GM18499 (cell line): ENCODE measurements around the gene TLR7.

Experiments used
- ATAC-seq: cut with Tn5 transposase; IDR thresholded peaks from one replicate; pipeline ENCODE4 v1.9.1; 2021; ENCODE audit warnings: moderate number of reproducible peaks; ENCODE audit not compliant: insufficient read depth, unreplicated experiment

TLR7 gene

DNA sequence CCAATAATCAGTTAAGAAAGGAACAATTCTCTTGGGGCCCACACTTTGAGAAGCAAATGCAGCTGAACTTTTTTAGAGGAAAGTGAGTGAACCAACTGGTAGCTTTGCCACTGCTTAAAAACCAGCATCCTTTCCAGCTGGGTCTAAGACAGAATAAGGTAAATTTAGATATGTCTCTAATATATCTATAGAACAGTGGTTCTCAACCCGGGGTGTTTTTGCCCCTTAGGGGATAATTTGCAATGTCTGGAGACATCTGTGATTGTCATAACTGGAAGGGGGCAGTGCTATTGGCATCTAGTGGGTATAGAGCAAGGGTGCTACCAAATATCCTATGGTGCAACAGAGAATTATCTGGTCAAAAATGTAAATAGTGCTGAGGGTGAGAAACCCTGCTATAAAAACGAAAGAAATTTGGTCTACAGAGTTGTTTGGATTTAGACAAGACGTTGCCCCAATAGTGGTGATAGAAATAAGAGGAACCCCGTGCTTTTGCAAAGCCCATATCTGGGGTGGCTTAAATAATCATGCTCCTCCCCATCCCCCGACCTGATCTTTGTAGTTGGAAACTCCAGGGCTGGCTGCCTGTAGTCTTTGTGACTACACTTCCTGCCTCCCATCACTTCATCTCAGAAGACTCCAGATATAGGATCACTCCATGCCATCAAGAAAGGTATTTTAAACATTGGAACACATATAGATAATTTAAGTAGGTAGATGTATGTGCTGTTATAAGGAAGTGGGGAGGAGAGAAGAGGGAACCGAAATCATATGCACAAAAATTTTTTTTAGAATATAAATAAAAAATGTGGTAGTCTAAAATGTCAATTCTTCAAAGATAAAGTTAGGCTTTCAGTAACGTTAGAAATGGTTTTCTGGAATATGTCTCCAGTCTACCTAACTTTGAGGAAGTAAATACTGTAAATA lies at the start of gene TLR7:
TLR7 (plus strand) TSS at position 622 of the 927 bp plus-strand sequence. CDS start 507 bp downstream, outside the sequence.
- no peak for ATAC-seq

DNA sequence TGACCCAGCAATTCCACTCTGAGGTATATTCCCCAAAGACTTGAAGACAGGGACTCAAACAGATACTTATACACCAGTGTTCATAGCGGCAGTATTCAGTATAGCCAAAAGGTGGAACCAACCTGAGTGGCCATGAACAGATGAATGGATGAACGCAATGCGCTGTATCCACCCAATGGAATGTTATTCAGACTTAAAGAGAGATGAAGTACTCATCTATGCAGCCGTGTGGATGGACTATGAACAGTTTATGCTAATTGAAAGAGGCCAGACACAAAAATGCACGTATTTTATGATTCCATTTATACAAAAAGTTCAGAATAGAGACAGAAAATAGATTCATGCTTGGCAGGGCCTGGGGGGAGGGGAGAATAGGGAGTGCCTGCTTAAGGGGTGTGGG lies 49.3 kb upstream of the TLR7 start:
- ATAC-seq: no peak

DNA sequence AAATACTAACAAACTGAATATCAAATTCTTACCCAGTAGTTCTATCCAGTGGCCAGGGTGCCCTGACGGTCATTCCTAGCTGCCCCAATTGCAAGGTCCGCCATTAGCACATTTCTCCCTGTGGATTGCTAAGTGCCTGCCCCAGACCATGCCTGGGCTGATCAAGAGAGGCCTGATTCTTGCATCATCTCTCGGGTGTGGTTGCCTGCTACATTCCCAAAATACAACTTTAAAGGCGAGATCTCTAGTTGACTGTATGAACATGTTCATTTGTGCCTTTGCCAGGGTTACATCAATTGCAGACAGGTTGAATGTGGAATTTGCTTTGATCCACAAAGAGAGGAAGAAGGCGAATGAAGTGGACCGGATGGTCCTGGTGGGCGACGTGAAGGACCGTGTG lies 47.6 kb upstream of the TLR7 start:
- no peak for ATAC-seq

DNA sequence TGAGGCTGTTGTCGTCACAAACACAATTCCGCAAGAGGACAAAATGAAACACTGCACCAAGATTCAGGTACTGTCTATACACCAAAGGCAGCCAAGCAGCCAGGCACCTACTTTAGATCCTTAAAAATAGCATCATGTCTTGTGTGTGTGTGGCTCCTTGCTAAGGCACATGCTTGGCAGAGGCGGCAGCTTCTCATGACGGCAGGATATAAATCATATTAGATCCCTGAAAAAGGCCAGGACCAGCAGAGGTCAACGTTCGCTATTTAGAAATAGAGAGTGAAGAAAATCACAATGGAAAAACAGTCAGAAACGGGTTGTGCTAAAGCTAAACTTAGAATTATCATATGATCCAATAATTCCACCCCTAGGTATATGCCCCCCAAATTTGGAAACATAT lies 46.1 kb upstream of the TLR7 start:
- ATAC-seq: no peak

DNA sequence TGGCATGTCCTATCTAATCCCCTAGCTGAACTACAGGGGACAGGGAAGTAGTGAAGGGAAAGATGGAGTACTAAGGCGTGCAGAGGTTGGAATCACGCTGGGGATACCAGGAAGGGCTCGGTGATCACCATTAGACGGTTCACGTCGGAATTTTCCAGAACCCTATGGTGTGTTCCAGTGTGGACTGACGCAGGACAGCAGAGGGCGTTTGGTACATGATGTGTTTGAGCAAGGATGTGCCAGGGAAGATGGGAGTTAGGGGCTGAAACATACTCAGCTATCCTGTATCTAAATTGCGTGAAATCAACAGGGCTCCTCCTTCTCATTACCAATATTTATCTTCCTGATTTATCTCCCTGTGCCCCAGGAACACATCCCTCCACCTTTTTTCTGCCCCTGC lies 41.9 kb upstream of the TLR7 start:
- no peak for ATAC-seq

- no peak for ATAC-seq
These were observed 41.1 kb upstream of the TLR7 start for GRCh38 chrX:12825801-12826200.

DNA sequence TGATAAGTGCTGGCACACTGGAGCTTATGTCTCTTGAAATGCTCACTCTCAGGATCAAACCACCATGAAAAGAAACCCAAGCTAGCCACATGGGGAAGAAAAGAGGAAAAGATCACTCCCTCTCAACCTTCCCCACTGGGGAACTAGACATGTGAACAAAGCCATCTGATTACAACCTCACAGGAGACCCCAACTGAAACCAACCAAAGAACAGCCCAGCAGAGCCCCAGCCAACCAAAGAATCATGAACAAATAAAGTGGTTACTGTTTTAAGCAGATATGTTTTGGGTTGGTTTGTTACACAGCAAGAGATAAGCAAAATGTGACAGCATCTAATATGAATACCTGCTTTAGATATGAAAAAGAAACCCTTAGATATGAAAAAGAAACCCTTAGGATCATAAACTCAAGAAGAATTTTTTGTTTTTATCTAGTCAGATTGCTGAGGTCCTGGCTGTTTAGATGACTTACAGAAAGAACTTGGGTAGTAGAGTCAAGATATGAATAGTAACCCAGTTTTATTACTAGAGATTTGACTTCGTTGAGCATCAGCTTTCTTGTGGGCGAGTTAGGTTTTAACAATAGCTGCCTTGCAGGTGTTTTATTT lies 23.7 kb upstream of the TLR7 start:
- ATAC-seq: no peak

GRCh38 chrX:12843668-12844279 lies 23.1 kb upstream of the TLR7 start:
- ATAC-seq: peak; percentile 84

- no peak for ATAC-seq
These were observed 22.6 kb upstream of the TLR7 start for GRCh38 chrX:12844319-12844718.

GRCh38 chrX:12865359-12865758 lies 1.5 kb upstream of the TLR7 start:
- ATAC-seq: no peak

GRCh38 chrX:12867685-12868084 lies 813 bp downstream of the TLR7 start:
- ATAC-seq: no peak

GRCh38 chrX:12868747-12869146 lies 1.9 kb downstream of the TLR7 start:
- ATAC-seq: no peak

GRCh38 chrX:12871257-12871656 lies 4.4 kb downstream of the TLR7 start:
- ATAC-seq: no peak

DNA sequence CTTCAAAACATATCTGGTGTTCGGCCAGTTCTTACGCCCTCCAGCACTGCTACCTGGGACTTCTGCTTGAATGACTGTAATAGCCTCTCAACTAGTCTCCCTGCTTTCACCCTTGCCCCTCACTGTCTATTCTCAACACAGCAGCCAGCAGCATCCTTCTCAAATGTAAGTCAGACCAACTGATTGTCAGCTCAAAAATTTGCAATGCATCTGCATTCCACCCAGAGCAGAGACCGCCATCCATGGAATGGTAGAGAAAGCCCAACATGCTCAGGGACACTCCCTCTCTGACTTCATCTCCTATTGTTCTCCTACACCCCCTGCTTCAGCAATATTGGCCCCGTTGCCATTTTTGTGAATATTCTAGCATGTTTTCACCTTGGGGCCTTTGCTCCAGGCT lies 5.9 kb downstream of the TLR7 start:
- ATAC-seq: no peak

GRCh38 chrX:12874581-12874980 lies 7.7 kb downstream of the TLR7 start:
- no peak for ATAC-seq

DNA sequence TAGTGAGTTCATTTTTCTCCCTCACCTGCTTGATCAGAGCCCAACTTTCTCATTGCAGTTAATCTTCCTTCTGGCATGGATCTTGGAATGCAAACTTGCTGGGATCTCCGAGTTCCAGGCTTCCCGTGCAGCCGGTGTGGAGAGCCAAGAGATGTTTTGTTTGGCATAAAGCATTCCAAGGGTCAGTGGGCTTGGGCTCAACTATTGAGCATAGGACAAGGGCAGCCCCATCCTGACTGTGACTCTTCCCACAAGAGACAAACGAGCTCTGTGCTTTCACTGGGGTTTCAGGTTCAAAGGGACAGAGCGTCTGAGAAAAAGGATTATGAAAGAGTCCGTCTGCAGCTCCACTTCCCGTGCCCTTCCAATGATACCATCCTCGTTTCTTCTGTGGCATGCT lies 10.5 kb downstream of the TLR7 start:
- ATAC-seq: no peak

DNA sequence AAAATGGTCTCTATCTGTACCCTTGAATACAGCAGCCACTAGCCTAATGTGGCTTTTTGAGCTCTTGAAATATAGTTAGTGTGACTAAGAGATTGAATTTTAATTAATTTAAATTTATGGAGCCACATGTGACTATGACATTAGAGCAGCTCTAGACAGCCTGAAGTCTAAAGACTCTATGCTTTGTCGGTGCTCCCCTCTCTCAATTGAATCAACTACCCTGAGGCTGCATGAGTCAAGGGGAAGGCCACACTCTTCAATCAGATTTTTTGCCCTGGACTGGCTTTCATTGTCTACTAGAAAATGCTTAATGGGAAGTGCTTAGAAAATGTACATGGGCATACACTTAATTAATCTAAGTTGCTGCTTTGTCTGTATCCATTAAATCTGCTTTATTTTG lies 11.7 kb downstream of the TLR7 start:
- ATAC-seq: no peak

- no peak for ATAC-seq
These were observed 15.0 kb downstream of the TLR7 start for GRCh38 chrX:12881914-12882313.

- ATAC-seq: no peak
These were observed 18.6 kb downstream of the TLR7 start for GRCh38 chrX:12885508-12885907.

DNA sequence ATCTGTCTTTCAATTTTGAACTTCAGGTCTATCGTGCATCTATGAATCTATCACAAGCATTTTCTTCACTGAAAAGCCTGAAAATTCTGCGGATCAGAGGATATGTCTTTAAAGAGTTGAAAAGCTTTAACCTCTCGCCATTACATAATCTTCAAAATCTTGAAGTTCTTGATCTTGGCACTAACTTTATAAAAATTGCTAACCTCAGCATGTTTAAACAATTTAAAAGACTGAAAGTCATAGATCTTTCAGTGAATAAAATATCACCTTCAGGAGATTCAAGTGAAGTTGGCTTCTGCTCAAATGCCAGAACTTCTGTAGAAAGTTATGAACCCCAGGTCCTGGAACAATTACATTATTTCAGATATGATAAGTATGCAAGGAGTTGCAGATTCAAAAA lies 19.7 kb downstream of the TLR7 start:
- no peak for ATAC-seq

DNA sequence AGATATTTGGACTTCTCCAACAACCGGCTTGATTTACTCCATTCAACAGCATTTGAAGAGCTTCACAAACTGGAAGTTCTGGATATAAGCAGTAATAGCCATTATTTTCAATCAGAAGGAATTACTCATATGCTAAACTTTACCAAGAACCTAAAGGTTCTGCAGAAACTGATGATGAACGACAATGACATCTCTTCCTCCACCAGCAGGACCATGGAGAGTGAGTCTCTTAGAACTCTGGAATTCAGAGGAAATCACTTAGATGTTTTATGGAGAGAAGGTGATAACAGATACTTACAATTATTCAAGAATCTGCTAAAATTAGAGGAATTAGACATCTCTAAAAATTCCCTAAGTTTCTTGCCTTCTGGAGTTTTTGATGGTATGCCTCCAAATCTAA lies 20.3 kb downstream of the TLR7 start:
- no peak for ATAC-seq
